Hepatocyte (in vitro differentiated cells): Measurements from ENCODE around the gene UVRAG. TPM values are rescaled to one million over a fixed set of nuclear protein-coding genes. Genes with fewer than 3 reads are reported as not detected.

Experiments
- DNase-seq: peaks from one replicate; pipeline ENCODE4 v3.0.0-alpha.2; 2016; ENCODE audit warnings: low spot score
- H2AFZ ChIP-seq: fragments of 200-600 bp; sonication (generic); 2 replicates; pipeline ENCODE4 v1.6.0; 2016; ENCODE audit warnings: antibody characterized with exemption, mild to moderate bottlenecking
- H3K27ac ChIP-seq: fragments of 200-600 bp; sonication (generic); 2 replicates; pipeline ENCODE4 v1.5.1; 2016; ENCODE audit warnings: mild to moderate bottlenecking
- H3K27me3 ChIP-seq: fragments of 200-600 bp; sonication (generic); 2 replicates; pipeline ENCODE4 v1.6.1; 2016
- H3K36me3 ChIP-seq: fragments of 200-600 bp; sonication (generic); replicated peaks from 2 replicates; pipeline ENCODE4 v1.5.1; 2016; ENCODE audit warnings: low read depth; ENCODE audit not compliant: insufficient read depth
- H3K4me1 ChIP-seq: fragments of 200-600 bp; sonication (generic); 2 replicates; pipeline ENCODE4 v1.5.1; 2016; ENCODE audit warnings: mild to moderate bottlenecking, moderate library complexity; ENCODE audit not compliant: insufficient read depth
- H3K4me2 ChIP-seq: fragments of 200-600 bp; sonication (generic); 2 replicates; pipeline ENCODE4 v1.6.0; 2016
- H3K4me3 ChIP-seq: fragments of 200-600 bp; sonication (generic); 2 replicates; pipeline ENCODE4 v1.5.1; 2016; ENCODE audit warnings: mild to moderate bottlenecking
- H3K79me2 ChIP-seq: fragments of 200-600 bp; sonication (generic); 2 replicates; pipeline ENCODE4 v1.6.0; 2017; ENCODE audit warnings: mild to moderate bottlenecking
- H3K9me2 ChIP-seq: fragments of 200-600 bp; sonication (generic); replicated peaks from 2 replicates; pipeline ENCODE4 v1.6.0; 2017; ENCODE audit warnings: mild to moderate bottlenecking; ENCODE audit not compliant: insufficient read depth
- H3K9me3 ChIP-seq: fragments of 200-600 bp; sonication (generic); 2 replicates; pipeline ENCODE4 v1.5.1; 2016; ENCODE audit warnings: low read depth, mild to moderate bottlenecking
- H4K20me1 ChIP-seq: fragments of 200-600 bp; sonication (generic); 2 replicates; pipeline ENCODE4 v1.6.0; 2016; ENCODE audit warnings: mild to moderate bottlenecking; ENCODE audit not compliant: insufficient read depth, poor library complexity, severe bottlenecking
- EZH2 ChIP-seq: fragments of 200-600 bp; sonication (generic); IDR thresholded peaks from 2 replicates; pipeline ENCODE4 v1.6.1; 2016; ENCODE audit warnings: antibody characterized with exemption, mild to moderate bottlenecking, borderline replicate concordance
- EZH2phosphoT487 ChIP-seq: fragments of 200-600 bp; sonication (generic); IDR thresholded peaks from one replicate; pipeline ENCODE4 v1.6.1; 2018; ENCODE audit warnings: antibody characterized with exemption, mild to moderate bottlenecking, low read depth, moderate library complexity; ENCODE audit not compliant: unreplicated experiment, severe bottlenecking
- WGBS: methylation state at CpG from one replicate; pipeline ENCODE4 v1.1.6; 2016; ENCODE audit warnings: low lambda C conversion rate; ENCODE audit errors: missing lambda C conversion rate; 5-methylcytosine and 5-hydroxymethylcytosine counted together
- polyA plus RNA-seq: library from polyadenylated mRNA; unstranded; fragments of >200 nt; fragmentation: Nextera tagmentation; extraction: Ambion mirVana; gene quantifications from 2 replicates; pipeline ENCODE4 v1.2.1, GENCODE V29; 2016
- total RNA-seq: library from RNA; depleted of rRNA; stranded (reverse); fragments of >200 nt; gene quantifications from 2 replicates; pipeline ENCODE4 v1.2.3, GENCODE V29; 2014
- TF ChIP-seq, protein P1 (sequence below): fragments of 200-600 bp; sonication (generic); IDR thresholded peaks from 2 replicates; pipeline ENCODE4 v1.5.1; 2016; ENCODE audit warnings: antibody characterized with exemption, mild to moderate bottlenecking; ENCODE audit not compliant: poor library complexity

Gene UVRAG
- total and polyA plus RNA-seq, 2 experiments from 2014 or later: 15.3 to 36.5 TPM

DNA sequence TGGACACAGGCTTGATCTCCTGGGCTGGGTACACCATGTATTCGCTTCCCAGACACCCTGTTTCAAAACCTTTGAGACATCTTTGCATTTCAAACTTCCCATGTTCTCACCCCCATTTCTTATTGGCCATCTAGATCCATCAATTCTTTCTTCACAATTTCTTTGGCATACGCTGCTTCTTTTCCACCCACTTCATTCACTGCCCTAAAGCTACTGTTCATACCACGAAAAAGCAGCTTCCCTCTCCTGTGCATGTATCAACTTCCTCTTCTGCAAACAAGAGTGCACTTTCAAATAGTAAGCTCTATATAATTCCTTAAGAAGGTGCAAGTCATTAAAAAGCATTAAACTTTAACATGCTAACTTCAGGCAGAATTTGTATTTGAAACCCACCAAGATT is 21.4 kb downstream of the UVRAG start:
- no peaks in the 10 kb centered on the region for H4K20me1 ChIP-seq

DNA sequence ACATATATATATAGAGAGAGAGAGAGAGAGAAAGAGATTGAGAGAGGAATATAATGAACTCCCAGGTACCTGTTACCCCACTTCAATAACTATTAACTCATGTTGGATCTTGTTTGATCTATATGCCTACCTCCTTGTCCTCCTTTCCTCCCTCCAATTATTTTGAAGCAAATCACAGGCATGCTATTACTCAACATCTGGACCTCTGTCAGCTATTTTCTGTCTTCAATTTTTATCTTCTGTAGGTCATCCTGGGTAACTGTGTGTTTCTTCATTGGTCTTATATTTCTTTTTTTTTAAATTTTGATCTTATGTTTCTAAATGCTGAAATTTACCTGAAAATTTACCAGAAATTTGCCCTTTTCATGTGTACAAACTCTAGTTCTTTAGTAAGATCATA is 24.8 kb downstream of the UVRAG start:
- Histone ChIP-seq H3K27me3 (no peaks in the 10 kb centered on the region), H3K9me3 (no peaks in the 10 kb centered on the region), H4K20me1 (no peaks in the 10 kb centered on the region), H3K36me3 (no peaks in the 10 kb centered on the region), H3K79me2 (peaks cover 49% of the 10 kb centered on the region), H3K4me3 (no peak overlapping the region), H3K4me1 (no peaks in the 10 kb centered on the region), H3K4me2 (no peak overlapping the region), H3K27ac (no peak overlapping the region), H2AFZ (no peak overlapping the region), H3K9me2 (no peaks in the 10 kb centered on the region)
- TF ChIP-seq, protein P1, sequence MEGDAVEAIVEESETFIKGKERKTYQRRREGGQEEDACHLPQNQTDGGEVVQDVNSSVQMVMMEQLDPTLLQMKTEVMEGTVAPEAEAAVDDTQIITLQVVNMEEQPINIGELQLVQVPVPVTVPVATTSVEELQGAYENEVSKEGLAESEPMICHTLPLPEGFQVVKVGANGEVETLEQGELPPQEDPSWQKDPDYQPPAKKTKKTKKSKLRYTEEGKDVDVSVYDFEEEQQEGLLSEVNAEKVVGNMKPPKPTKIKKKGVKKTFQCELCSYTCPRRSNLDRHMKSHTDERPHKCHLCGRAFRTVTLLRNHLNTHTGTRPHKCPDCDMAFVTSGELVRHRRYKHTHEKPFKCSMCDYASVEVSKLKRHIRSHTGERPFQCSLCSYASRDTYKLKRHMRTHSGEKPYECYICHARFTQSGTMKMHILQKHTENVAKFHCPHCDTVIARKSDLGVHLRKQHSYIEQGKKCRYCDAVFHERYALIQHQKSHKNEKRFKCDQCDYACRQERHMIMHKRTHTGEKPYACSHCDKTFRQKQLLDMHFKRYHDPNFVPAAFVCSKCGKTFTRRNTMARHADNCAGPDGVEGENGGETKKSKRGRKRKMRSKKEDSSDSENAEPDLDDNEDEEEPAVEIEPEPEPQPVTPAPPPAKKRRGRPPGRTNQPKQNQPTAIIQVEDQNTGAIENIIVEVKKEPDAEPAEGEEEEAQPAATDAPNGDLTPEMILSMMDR: no peak
- no peak for TF ChIP-seq EZH2phosphoT487
- no peak for TF ChIP-seq EZH2
- no peak for DNase-seq

More for the DNA sequence above, 21.4 kb downstream of the UVRAG start:
- no peaks in the 10 kb centered on the region for H3K9me2 ChIP-seq
- no peak overlapping the region for H3K4me3 ChIP-seq
- H2AFZ ChIP-seq: no peak overlapping the region
- H3K79me2 ChIP-seq: peaks cover 62% of the 10 kb centered on the region
- H3K4me2 ChIP-seq: no peak overlapping the region
- H3K4me1 ChIP-seq: no peaks in the 10 kb centered on the region
- DNase-seq: no peak
- TF ChIP-seq, protein P1: no peak
- TF ChIP-seq EZH2phosphoT487 (no peak), EZH2 (no peak)
- H3K27ac ChIP-seq: no peak overlapping the region
- WGBS: 93% methylated on average over 3 of the region's 3 CpGs
- no peaks in the 10 kb centered on the region for H3K9me3 ChIP-seq
- no peaks in the 10 kb centered on the region for H3K36me3 ChIP-seq
- H3K27me3 ChIP-seq: no peaks in the 10 kb centered on the region

DNA sequence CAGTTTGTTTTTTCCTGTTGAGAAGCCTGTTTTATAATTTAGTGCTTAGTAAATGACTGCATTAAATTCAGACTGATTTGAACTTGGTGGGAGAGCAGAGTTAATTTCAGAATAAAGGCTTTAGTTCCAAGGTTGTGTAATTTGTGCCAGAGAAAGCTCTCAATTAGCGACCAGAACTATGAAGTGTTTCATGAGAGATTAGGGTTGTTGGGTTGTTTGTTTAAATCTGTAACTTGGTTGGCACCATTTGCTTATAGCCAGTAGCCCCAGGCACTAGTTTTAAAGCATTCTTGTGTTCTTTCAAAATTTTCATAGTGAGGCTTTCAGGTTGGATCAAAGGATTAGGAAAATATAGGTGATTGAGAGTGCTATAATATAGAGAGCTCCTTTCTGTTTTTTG is 25.5 kb downstream of the UVRAG start:
- no peaks in the 10 kb centered on the region for H3K27me3 ChIP-seq
- H3K4me1 ChIP-seq: no peaks in the 10 kb centered on the region
- no peak overlapping the region for H3K4me2 ChIP-seq
- no peak overlapping the region for H3K27ac ChIP-seq
- no peaks in the 10 kb centered on the region for H3K9me3 ChIP-seq
- no peaks in the 10 kb centered on the region for H3K9me2 ChIP-seq
- DNase-seq: no peak
- 53% methylated on average over 1 of the region's 1 CpG for WGBS
- no peaks in the 10 kb centered on the region for H3K36me3 ChIP-seq
- H3K79me2 ChIP-seq: peaks cover 49% of the 10 kb centered on the region
- no peak overlapping the region for H3K4me3 ChIP-seq
- H2AFZ ChIP-seq: no peak overlapping the region
- TF ChIP-seq EZH2phosphoT487 (no peak), EZH2 (no peak)
- TF ChIP-seq, protein P1: no peak
- H4K20me1 ChIP-seq: no peaks in the 10 kb centered on the region

GRCh38 chr11:75841739-75842138 is 26.7 kb downstream of the UVRAG start:
- Histone ChIP-seq H3K27ac (no peak overlapping the region), H3K9me3 (no peaks in the 10 kb centered on the region), H4K20me1 (no peaks in the 10 kb centered on the region), H3K9me2 (no peaks in the 10 kb centered on the region), H3K36me3 (no peaks in the 10 kb centered on the region), H2AFZ (no peak overlapping the region), H3K4me2 (no peak overlapping the region), H3K4me3 (no peak overlapping the region), H3K79me2 (peaks cover 58% of the 10 kb centered on the region), H3K27me3 (no peaks in the 10 kb centered on the region), H3K4me1 (no peaks in the 10 kb centered on the region)
- no peak for DNase-seq
- TF ChIP-seq, protein P1: no peak
- TF ChIP-seq EZH2phosphoT487 (no peak), EZH2 (no peak)
- WGBS: 73% methylated on average over 2 of the region's 2 CpGs
